ENCODE results near the gene HECTD1.
"Not testable (repeated sequence)": the region's sequence is repeated elsewhere in the genome, so short reads cannot be mapped to it uniquely, and the experiment has no call there.

HECTD1 gene

GRCh38 chr14:31207755-31208545, at the start of gene HECTD1:
Gene HECTD1 (minus strand): TSS chr14:31207793. CDS start chr14:31205936, 1,857 bp downstream.
- DNase-seq (ENCODE audit: low spot score in 2 of 2) (peak; percentile 86 to 91), ATAC-seq (peak; percentile 82)
- peak within 1 kb of the TSS; percentile 99 for H3K27ac Mint-ChIP-seq
- H3K36me3 Mint-ChIP-seq: peaks cover 53% of the 10 kb centered on the region
- peaks cover 41% of the 10 kb centered on the region for H3K4me1 Mint-ChIP-seq
- peak within 1 kb of the TSS; percentile 92 for H3K4me3 Mint-ChIP-seq
- no peaks in the 10 kb centered on the region for H3K9me3 Mint-ChIP-seq

GRCh38 chr14:31257244-31257553, 49.6 kb upstream of the HECTD1 start:
- no peaks in the 10 kb centered on the region for H3K36me3 Mint-ChIP-seq
- DNase-seq (ENCODE audit: low spot score in 2 of 2) (no peak), ATAC-seq (no peak)
- no peak overlapping the region for H3K4me3 Mint-ChIP-seq
- H3K4me1 Mint-ChIP-seq: no peaks in the 10 kb centered on the region
- H3K9me3 Mint-ChIP-seq: no peaks in the 10 kb centered on the region
- no peak overlapping the region for H3K27ac Mint-ChIP-seq

GRCh38 chr14:31256534-31257243, 49.1 kb upstream of the HECTD1 start:
- H3K36me3 Mint-ChIP-seq: no peaks in the 10 kb centered on the region
- H3K4me1 Mint-ChIP-seq: no peaks in the 10 kb centered on the region
- no peak for DNase-seq (ENCODE audit: low spot score in 2 of 2)
- H3K4me3 Mint-ChIP-seq: no peak overlapping the region
- H3K9me3 Mint-ChIP-seq: no peaks in the 10 kb centered on the region
- no peak overlapping the region for H3K27ac Mint-ChIP-seq
- no peak for ATAC-seq

- not testable (repeated sequence) for H3K36me3 Mint-ChIP-seq, H3K27ac Mint-ChIP-seq, H3K4me1 Mint-ChIP-seq
Observed at GRCh38 chr14:31255918-31256317, 48.3 kb upstream of the HECTD1 start.

GRCh38 chr14:31255286-31255685, 47.7 kb upstream of the HECTD1 start:
- H3K36me3 Mint-ChIP-seq: no peaks in the 10 kb centered on the region
- no peak for DNase-seq (ENCODE audit: low spot score in 2 of 2)
- H3K4me1 Mint-ChIP-seq: no peaks in the 10 kb centered on the region
- H3K9me3 Mint-ChIP-seq: no peaks in the 10 kb centered on the region
- ATAC-seq: no peak
- H3K27ac Mint-ChIP-seq: no peak overlapping the region
- H3K4me3 Mint-ChIP-seq: no peak overlapping the region

More at GRCh38 chr14:31255918-31256317, 48.3 kb upstream of the HECTD1 start:
- not testable (repeated sequence) for DNase-seq (ENCODE audit: low spot score in 2 of 2); H3K4me3 Mint-ChIP-seq; ATAC-seq; H3K9me3 Mint-ChIP-seq

- Mint-ChIP-seq H3K36me3 (no peaks in the 10 kb centered on the region), H3K4me3 (no peak overlapping the region), H3K27ac (no peak overlapping the region), H3K4me1 (no peaks in the 10 kb centered on the region), H3K9me3 (no peaks in the 10 kb centered on the region)
- no peak for ATAC-seq
- DNase-seq (ENCODE audit: low spot score in 2 of 2): no peak
Observed at GRCh38 chr14:31253746-31254471, 46.3 kb upstream of the HECTD1 start.

- Mint-ChIP-seq H3K4me1 (no peaks in the 10 kb centered on the region), H3K27ac (no peak overlapping the region), H3K4me3 (no peak overlapping the region), H3K36me3 (no peaks in the 10 kb centered on the region), H3K9me3 (no peaks in the 10 kb centered on the region)
- DNase-seq (ENCODE audit: low spot score in 2 of 2) (no peak), ATAC-seq (no peak)
Observed at GRCh38 chr14:31252865-31253264, 45.3 kb upstream of the HECTD1 start.

GRCh38 chr14:31251028-31251958, 43.7 kb upstream of the HECTD1 start:
- Mint-ChIP-seq H3K36me3 (no peaks in the 10 kb centered on the region), H3K9me3 (no peaks in the 10 kb centered on the region), H3K4me3 (no peak overlapping the region), H3K27ac (no peak overlapping the region), H3K4me1 (no peaks in the 10 kb centered on the region)
- DNase-seq (ENCODE audit: low spot score in 2 of 2) (no peak), ATAC-seq (no peak)

- no peak for DNase-seq (ENCODE audit: low spot score in 2 of 2)
- no peak overlapping the region for H3K4me3 Mint-ChIP-seq
- H3K36me3 Mint-ChIP-seq: no peaks in the 10 kb centered on the region
- ATAC-seq: no peak
- peaks cover 18% of the 10 kb centered on the region for H3K4me1 Mint-ChIP-seq
- no peaks in the 10 kb centered on the region for H3K9me3 Mint-ChIP-seq
- no peak overlapping the region for H3K27ac Mint-ChIP-seq
Observed at GRCh38 chr14:31244626-31245025, 37.0 kb upstream of the HECTD1 start.

- no peak overlapping the region for H3K27ac Mint-ChIP-seq
- ATAC-seq (no peak), DNase-seq (ENCODE audit: low spot score in 2 of 2) (no peak)
- peaks cover 18% of the 10 kb centered on the region for H3K4me1 Mint-ChIP-seq
- H3K4me3 Mint-ChIP-seq: no peak overlapping the region
- H3K36me3 Mint-ChIP-seq: no peaks in the 10 kb centered on the region
- H3K9me3 Mint-ChIP-seq: no peaks in the 10 kb centered on the region
Observed at GRCh38 chr14:31243860-31244259, 36.3 kb upstream of the HECTD1 start.

GRCh38 chr14:31242161-31242940, 34.8 kb upstream of the HECTD1 start:
- H3K9me3 Mint-ChIP-seq; H3K4me3 Mint-ChIP-seq; H3K36me3 Mint-ChIP-seq; ATAC-seq; DNase-seq (ENCODE audit: low spot score in 2 of 2): not testable (repeated sequence)
- Mint-ChIP-seq H3K4me1 (peaks cover 18% of the 10 kb centered on the region), H3K27ac (peak overlapping the region; percentile 5)

- ATAC-seq (no peak), DNase-seq (ENCODE audit: low spot score in 2 of 2) (no peak)
- peak overlapping the region; percentile 5 for H3K27ac Mint-ChIP-seq
- no peaks in the 10 kb centered on the region for H3K9me3 Mint-ChIP-seq
- H3K4me3 Mint-ChIP-seq: no peak overlapping the region
- H3K4me1 Mint-ChIP-seq: peaks cover 18% of the 10 kb centered on the region
- H3K36me3 Mint-ChIP-seq: no peaks in the 10 kb centered on the region
Observed at GRCh38 chr14:31241450-31242114, 34.0 kb upstream of the HECTD1 start.

GRCh38 chr14:31239741-31240140, 32.1 kb upstream of the HECTD1 start:
- no peak for DNase-seq (ENCODE audit: low spot score in 2 of 2)
- Mint-ChIP-seq H3K27ac (no peak overlapping the region), H3K9me3 (no peaks in the 10 kb centered on the region), H3K4me1 (peaks cover 18% of the 10 kb centered on the region), H3K4me3 (no peak overlapping the region), H3K36me3 (no peaks in the 10 kb centered on the region)
- ATAC-seq: no peak

GRCh38 chr14:31235462-31235861, 27.9 kb upstream of the HECTD1 start:
- Mint-ChIP-seq H3K9me3 (no peaks in the 10 kb centered on the region), H3K36me3 (no peaks in the 10 kb centered on the region), H3K4me3 (no peak overlapping the region), H3K27ac (no peak overlapping the region), H3K4me1 (no peaks in the 10 kb centered on the region)
- DNase-seq (ENCODE audit: low spot score in 2 of 2): no peak
- ATAC-seq: no peak

Measured in stimulated activated effector memory CD8-positive, alpha-beta T cell treated with anti-CD3 and anti-CD28 coated beads, Interleukin-12 subunit alpha, Interleukin-12 subunit beta, amount 100 ng/mL, for 72 hours (primary cell).